22Rv1 (cell line): ENCODE measurements around the gene TRAPPC10.

ENCODE experiments used
- ZFX ChIP-seq: fragments of 450-650 bp; IDR thresholded peaks from 2 replicates; pipeline ENCODE4 v1.6.1; 2017; ENCODE audit warnings: antibody characterized with exemption, borderline replicate concordance
- TF ChIP-seq, protein P1 (sequence below): fragments of 450-650 bp; IDR thresholded peaks from 2 replicates; pipeline ENCODE4 v1.5.1; 2017; ENCODE audit warnings: mild to moderate bottlenecking

DNA sequence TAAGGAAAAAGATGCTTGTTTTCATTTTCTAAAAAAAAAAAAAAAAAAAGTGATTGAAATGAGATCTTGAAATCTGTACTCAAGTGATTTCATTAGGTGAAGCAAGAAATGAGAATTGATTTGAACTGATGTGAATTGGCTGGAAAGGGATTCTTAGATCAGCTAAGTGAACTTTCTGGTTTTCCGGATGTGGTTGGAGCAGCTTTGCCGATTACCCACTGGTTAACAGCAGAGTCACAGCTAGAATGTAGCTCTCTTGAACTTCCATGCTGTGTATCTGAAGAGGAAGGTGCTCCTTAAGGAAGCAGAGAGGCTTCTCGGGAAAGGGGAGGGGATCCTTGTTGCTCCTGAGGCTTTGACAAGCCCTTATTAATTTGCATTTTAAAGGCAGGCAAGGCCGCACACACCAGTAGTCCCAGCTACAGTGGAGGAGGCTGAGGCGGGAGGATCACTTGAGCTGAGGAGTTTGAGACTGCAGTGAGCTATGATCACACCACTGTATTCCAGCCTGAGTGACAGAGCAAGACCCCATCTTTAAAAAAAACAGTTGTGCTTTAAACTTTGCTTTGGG, 66.4 kb downstream of the TRAPPC10 start:
- TF ChIP-seq, protein P1, sequence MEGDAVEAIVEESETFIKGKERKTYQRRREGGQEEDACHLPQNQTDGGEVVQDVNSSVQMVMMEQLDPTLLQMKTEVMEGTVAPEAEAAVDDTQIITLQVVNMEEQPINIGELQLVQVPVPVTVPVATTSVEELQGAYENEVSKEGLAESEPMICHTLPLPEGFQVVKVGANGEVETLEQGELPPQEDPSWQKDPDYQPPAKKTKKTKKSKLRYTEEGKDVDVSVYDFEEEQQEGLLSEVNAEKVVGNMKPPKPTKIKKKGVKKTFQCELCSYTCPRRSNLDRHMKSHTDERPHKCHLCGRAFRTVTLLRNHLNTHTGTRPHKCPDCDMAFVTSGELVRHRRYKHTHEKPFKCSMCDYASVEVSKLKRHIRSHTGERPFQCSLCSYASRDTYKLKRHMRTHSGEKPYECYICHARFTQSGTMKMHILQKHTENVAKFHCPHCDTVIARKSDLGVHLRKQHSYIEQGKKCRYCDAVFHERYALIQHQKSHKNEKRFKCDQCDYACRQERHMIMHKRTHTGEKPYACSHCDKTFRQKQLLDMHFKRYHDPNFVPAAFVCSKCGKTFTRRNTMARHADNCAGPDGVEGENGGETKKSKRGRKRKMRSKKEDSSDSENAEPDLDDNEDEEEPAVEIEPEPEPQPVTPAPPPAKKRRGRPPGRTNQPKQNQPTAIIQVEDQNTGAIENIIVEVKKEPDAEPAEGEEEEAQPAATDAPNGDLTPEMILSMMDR, result no peak
- TF ChIP-seq ZFX, result no peak
